HEK293T (cell line): ENCODE results near the gene VPS45.

Source experiments
- CTCF ChIA-PET: fragments of 350-600 bp; formaldehyde crosslinking; extraction: SDS; loops from one replicate; lab custom pipeline; 2021; ENCODE audit warnings: antibody characterized with exemption, inconsistent platforms; lab: Yijun Ruan, JAX
- POLR2A ChIA-PET: fragments of 350-600 bp; formaldehyde crosslinking; extraction: SDS; loops from one replicate; lab custom pipeline; 2020; ENCODE audit warnings: antibody characterized with exemption, inconsistent platforms; lab: Yijun Ruan, JAX
- DNase-seq: peaks from one replicate; pipeline ENCODE4 v3.0.0; 2012; ENCODE audit warnings: mixed read lengths; ENCODE audit errors: extremely low spot score
- ARNT ChIP-seq: fragments of 450-650 bp; IDR thresholded peaks from 2 replicates; pipeline ENCODE4 v1.6.1; 2017; ENCODE audit warnings: mild to moderate bottlenecking
- BHLHE40 ChIP-seq: fragments of 450-650 bp; IDR thresholded peaks from 2 replicates; pipeline ENCODE4 v1.6.1; 2016; ENCODE audit warnings: mild to moderate bottlenecking, moderate library complexity, borderline replicate concordance
- CTBP1 ChIP-seq: fragments of 450-650 bp; IDR thresholded peaks from 2 replicates; pipeline ENCODE4 v1.6.1; 2016; ENCODE audit warnings: borderline replicate concordance
- ELF4 ChIP-seq: fragments of 450-650 bp; IDR thresholded peaks from 2 replicates; pipeline ENCODE4 v1.6.1; 2017; ENCODE audit warnings: antibody characterized with exemption
- FOXA1 ChIP-seq: fragments of 450-650 bp; IDR thresholded peaks from 2 replicates; pipeline ENCODE4 v1.6.1; 2016; ENCODE audit warnings: mild to moderate bottlenecking
- FOXK2 ChIP-seq: fragments of 450-650 bp; IDR thresholded peaks from 2 replicates; pipeline ENCODE4 v1.6.1; 2016; ENCODE audit warnings: mild to moderate bottlenecking
- FOXM1 ChIP-seq: fragments of 450-650 bp; IDR thresholded peaks from 2 replicates; pipeline ENCODE4 v1.6.1; 2017; ENCODE audit warnings: mild to moderate bottlenecking, borderline replicate concordance
- HDGF ChIP-seq: fragments of 450-650 bp; IDR thresholded peaks from 2 replicates; pipeline ENCODE4 v1.6.1; 2017; ENCODE audit warnings: antibody characterized with exemption, borderline replicate concordance
- L3MBTL2 ChIP-seq: fragments of 450-650 bp; conservative IDR thresholded peaks from 2 replicates; pipeline ENCODE4 v1.6.1; 2016; ENCODE audit warnings: mild to moderate bottlenecking
- LEF1 ChIP-seq: fragments of 450-650 bp; IDR thresholded peaks from 2 replicates; pipeline ENCODE4 v1.6.1; 2017; ENCODE audit warnings: mild to moderate bottlenecking, borderline replicate concordance
- NFRKB ChIP-seq: fragments of 450-650 bp; IDR thresholded peaks from 2 replicates; pipeline ENCODE4 v1.6.1; 2016; ENCODE audit warnings: mild to moderate bottlenecking, moderate library complexity
- SP1 ChIP-seq: fragments of 450-650 bp; IDR thresholded peaks from 2 replicates; pipeline ENCODE4 v1.6.1; 2017
- SUZ12 ChIP-seq: fragments of 450-650 bp; IDR thresholded peaks from 2 replicates; pipeline ENCODE4 v1.6.1; 2016; ENCODE audit warnings: mild to moderate bottlenecking
- TARDBP ChIP-seq: fragments of 450-650 bp; IDR thresholded peaks from 2 replicates; pipeline ENCODE4 v1.6.1; 2016
- ZNF384 ChIP-seq: fragments of 450-650 bp; IDR thresholded peaks from 2 replicates; pipeline ENCODE4 v1.6.1; 2016
- TF ChIP-seq, protein P1 (sequence below): fragments of 450-650 bp; IDR thresholded peaks from 2 replicates; pipeline ENCODE4 v1.6.1; 2016

The VPS45 gene

DNA sequence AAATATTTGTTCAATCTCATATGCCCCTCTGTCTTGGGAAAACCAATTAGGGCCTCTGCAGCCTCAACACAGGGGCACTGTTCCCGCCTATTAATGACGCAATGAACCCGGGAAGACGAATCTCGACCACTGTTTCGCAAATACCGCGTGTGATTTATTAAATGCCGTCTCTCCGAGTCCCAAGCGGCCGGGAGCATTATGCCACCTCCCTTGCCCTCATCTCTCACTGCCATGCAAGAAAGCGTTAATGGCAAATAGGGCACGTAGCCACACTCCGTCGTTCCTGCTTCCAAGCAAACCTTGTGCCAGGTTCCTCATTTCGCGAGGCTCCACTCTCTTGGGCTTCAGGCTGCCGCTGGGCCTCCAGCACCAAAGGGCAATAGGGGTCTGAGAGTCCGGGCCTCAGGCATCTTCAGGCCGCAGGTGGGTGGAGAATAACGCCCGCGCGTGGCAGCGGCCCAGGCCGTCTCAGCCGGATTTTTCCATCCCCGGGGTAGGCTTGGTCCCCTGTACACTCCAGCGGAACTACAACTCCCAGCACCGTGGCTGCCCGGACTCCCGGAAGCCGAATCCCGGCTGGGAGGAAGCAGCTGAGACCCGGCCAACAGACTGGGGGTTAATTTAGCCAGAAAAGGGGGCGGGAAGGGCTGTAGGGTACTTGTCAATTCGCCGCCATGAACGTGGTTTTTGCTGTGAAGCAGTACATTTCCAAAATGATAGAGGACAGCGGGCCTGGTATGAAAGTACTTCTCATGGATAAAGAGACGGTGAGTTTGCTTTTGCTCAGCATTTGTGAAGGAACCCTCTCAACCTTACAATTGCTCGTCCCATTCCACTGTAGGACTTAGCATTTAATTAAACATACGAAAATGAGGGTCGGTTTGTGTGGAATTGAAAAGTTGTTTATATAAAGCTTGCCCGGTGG lies at the start of gene VPS45:
Gene VPS45, plus strand, starts transcription at position 593 of the 925 bp plus-strand sequence. Its CDS starts 82 bp downstream, at position 675.
- peak; percentile 93 for DNase-seq
- TF ChIP-seq FOXK2 = no peak
- peak; percentile 56 for TF ChIP-seq CTBP1
- peak; percentile 55; the same call in 1 of the 2 replicates for TF ChIP-seq FOXM1
- peak; percentile 64; the same call in 1 of the 2 replicates for TF ChIP-seq ELF4
- TF ChIP-seq BHLHE40 = no peak
- TF ChIP-seq L3MBTL2 = peak; percentile 98
- TF ChIP-seq NFRKB = peak; percentile 65; the same call in 1 of the 2 replicates
- TF ChIP-seq, protein P1, sequence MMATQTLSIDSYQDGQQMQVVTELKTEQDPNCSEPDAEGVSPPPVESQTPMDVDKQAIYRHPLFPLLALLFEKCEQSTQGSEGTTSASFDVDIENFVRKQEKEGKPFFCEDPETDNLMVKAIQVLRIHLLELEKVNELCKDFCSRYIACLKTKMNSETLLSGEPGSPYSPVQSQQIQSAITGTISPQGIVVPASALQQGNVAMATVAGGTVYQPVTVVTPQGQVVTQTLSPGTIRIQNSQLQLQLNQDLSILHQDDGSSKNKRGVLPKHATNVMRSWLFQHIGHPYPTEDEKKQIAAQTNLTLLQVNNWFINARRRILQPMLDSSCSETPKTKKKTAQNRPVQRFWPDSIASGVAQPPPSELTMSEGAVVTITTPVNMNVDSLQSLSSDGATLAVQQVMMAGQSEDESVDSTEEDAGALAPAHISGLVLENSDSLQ = peak; percentile 92
- POLR2A ChIA-PET = interaction anchor here (0.6 to 3.7 kb wide), 20 partner anchors 10 to 180 kb away, joined by 3 to 27 read pairs (median 3); partner anchors contain the start of genes OTUD7B and PLEKHO1
- CTCF ChIA-PET = interaction anchor here (0.6 to 1.3 kb wide), 3 partner anchors 31 to 124 kb away, joined by 3 to 4 read pairs (median 3); no protein-coding TSS in a partner anchor

GRCh38 chr1:150018165-150018564 lies 49.4 kb upstream of the VPS45 start:
- no peak for DNase-seq
- POLR2A ChIA-PET = no interaction called here
- TF ChIP-seq HDGF = no peak
- CTCF ChIA-PET = interaction anchor here (0.6 kb wide), 1 partner anchor 24 kb away, joined by 3 read pairs; no protein-coding TSS in a partner anchor

- DNase-seq = no peak
- TF ChIP-seq BHLHE40 (no peak), CTBP1 (no peak), HDGF (no peak), FOXK2 (no peak), SP1 (no peak), LEF1 (no peak), NFRKB (no peak), ZNF384 (no peak), ELF4 (no peak), SUZ12 (no peak), L3MBTL2 (no peak)
- CTCF ChIA-PET = interaction anchor here (1.4 kb wide), 1 partner anchor 10 kb away, joined by 3 read pairs; the partner anchor contains the start of gene OTUD7B
- POLR2A ChIA-PET = interaction anchor here (4.6 kb wide), 1 partner anchor 10 kb away, joined by 31 read pairs; the partner anchor contains the start of gene OTUD7B
These were observed 46.9 kb upstream of the VPS45 start for GRCh38 chr1:150020711-150021110.

GRCh38 chr1:150021191-150021694 lies 46.3 kb upstream of the VPS45 start:
- CTCF ChIA-PET = interaction anchor here (1.1 to 1.4 kb wide), 2 partner anchors 9 to 10 kb away, joined by 3 read pairs; partner anchors contain the start of gene OTUD7B
- POLR2A ChIA-PET = interaction anchor here (4.6 kb wide), 1 partner anchor 10 kb away, joined by 31 read pairs; the partner anchor contains the start of gene OTUD7B
- DNase-seq = no peak
- TF ChIP-seq FOXK2 (no peak), HDGF (no peak), L3MBTL2 (no peak), FOXA1 (no peak), ELF4 (no peak), CTBP1 (no peak), ARNT (no peak), FOXM1 (no peak), ZNF384 (no peak), SUZ12 (no peak), BHLHE40 (no peak), TARDBP (no peak), NFRKB (no peak), LEF1 (no peak), SP1 (no peak)
- TF ChIP-seq, protein P1 = no peak

GRCh38 chr1:150022357-150022756 lies 45.2 kb upstream of the VPS45 start:
- ChIA-PET POLR2A (interaction anchor here (4.6 kb wide), 1 partner anchor 11 kb away, joined by 31 read pairs; the partner anchor contains the start of gene OTUD7B), CTCF (interaction anchor here (1.0 to 1.1 kb wide), 2 partner anchors 10 to 11 kb away, joined by 3 to 5 read pairs; no protein-coding TSS in a partner anchor)
- no peak for TF ChIP-seq ELF4
- no peak for TF ChIP-seq CTBP1
- TF ChIP-seq ZNF384 = no peak
- DNase-seq = no peak

GRCh38 chr1:150024156-150024555 lies 43.4 kb upstream of the VPS45 start:
- no peak for DNase-seq
- POLR2A ChIA-PET = interaction anchor here (1.4 kb wide), 1 partner anchor 14 kb away, joined by 3 read pairs; no protein-coding TSS in a partner anchor
- no peak for TF ChIP-seq LEF1
- TF ChIP-seq BHLHE40 = no peak
- TF ChIP-seq L3MBTL2 = no peak
- no peak for TF ChIP-seq FOXA1
- no peak for TF ChIP-seq TARDBP
- TF ChIP-seq ARNT = no peak
- no peak for TF ChIP-seq SUZ12
- TF ChIP-seq, protein P1 = no peak
- no peak for TF ChIP-seq FOXM1
- no peak for TF ChIP-seq SP1
- no peak for TF ChIP-seq NFRKB
- CTCF ChIA-PET = no interaction called here
